Frontal cortex (tissue), 4 donors: ENCODE results near the gene CAPZB. TPM values are rescaled to one million over a fixed set of nuclear protein-coding genes. Genes with fewer than 3 reads are reported as not detected.
"Not testable (repeated sequence)": the region's sequence is repeated elsewhere in the genome, so short reads cannot be mapped to it uniquely, and the experiment has no call there.

Source experiments
- DNase-seq, 2 donors: peaks; one replicate each; pipeline ENCODE4 v3.0.0; 2012; ENCODE audit warnings: low spot score in 2 of 2
- FAIRE-seq: peaks from 2 replicates; lab custom pipeline; 2012; peaks lifted over from hg19 to GRCh38; lab: Jason Lieb, UNC
- small RNA-seq: library from RNA; depleted of rRNA; stranded (forward); fragments of <200 nt; gene quantifications from one replicate; pipeline ENCODE3, GENCODE V24; 2014
- total RNA-seq: library from RNA; depleted of rRNA; stranded (reverse); fragments of >200 nt; gene quantifications from one replicate; pipeline ENCODE4 v1.2.3, GENCODE V29; 2014
- donor health status: control.
- donor health status: control.
- donor health status: control.

The CAPZB gene
- total RNA-seq, 1 donor from 2014 or later = 47.7 TPM

DNA sequence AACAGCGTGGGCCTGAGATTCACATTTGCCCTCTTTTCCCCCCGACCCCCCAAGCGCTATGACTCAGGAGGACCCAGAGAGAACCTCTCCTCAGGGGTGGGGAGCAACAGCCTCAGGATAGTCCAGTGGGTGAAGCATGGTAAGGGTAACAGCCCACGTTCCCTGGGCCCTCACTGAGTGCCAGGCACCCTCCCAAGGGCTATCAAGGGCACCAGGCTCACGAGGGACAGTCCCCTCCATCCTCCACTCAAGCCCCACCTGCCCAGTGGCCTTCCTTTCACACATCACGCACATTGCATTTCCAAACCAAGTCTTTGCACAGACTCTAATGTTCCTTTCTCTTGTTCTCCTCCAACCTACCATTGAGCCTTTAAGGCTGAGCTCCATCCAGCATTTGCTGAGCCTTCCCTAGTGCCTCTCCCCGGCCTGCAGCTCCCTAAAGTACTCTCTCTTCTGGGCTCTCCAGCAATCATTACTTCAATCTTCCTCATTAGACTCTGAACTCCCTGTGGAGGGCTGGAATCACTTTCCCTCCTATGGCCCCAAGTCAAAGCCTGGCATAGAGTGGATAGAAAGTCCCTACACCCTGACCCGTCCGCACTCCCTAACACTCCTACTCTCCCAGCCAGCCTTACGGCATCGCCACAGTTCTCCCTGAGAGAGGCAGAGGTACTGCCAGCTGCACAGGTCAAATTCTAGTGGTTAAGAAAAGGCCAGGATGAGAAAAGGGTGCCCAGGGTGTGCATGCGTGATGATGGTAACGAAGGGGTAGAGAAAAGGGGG, 174.4 kb downstream of the CAPZB start:
- DNase-seq = no peak
- FAIRE-seq = no peak

DNA sequence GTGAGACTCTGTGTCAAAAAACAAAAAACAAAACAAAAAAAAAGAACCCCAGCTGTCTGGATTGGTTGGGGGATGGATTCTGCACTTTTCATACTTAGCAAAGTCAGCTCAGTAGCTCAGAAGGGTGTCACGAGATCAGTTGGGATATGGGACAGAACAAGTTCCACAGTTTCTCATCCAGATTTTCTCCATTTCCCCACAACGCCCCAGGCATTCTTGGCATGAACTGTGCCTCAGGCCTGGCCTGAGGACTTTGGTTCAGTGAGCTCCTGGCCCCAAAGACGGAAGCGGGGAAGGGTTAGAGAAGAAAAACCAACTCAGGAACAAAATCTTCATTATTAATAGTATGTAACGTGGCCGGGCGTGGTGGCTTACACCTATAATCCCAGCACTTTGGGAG, 175.3 kb downstream of the CAPZB start:
- DNase-seq = no peak

DNA sequence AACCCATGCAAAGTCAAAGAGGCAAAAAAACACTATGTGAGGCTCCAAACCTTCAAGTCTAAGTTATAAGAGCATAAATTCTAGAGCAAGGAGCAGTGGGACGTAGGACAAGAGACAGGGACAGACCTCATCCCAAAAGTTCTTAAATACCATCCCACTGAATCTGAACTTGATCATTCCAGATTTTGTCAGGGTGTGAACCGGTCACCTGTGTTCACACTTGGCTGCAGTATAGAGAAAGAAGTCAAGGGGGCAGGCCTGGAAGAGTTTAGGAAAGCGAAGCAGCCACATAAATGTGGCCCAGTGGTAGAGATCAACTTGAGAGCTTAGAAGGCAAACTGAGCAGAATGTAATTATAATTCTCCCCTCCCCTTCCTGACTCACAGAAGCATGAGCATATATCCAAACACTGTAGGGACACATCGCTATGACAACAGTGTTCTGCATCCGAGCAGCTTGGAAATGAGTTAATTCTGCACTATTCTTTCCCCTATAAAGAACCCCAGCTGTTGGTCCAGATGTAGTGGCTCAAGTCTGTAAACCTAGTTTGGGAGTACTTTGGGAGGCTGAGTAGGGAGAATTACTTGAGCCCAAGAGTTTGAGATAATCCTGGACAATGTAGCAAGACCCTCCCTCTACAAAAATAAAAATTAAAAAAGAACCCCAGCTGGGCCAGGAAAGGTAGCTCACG, 176.1 kb downstream of the CAPZB start:
- DNase-seq (no peak), FAIRE-seq (no peak)

More for the DNA sequence above, 175.3 kb downstream of the CAPZB start:
- FAIRE-seq = no peak

DNA sequence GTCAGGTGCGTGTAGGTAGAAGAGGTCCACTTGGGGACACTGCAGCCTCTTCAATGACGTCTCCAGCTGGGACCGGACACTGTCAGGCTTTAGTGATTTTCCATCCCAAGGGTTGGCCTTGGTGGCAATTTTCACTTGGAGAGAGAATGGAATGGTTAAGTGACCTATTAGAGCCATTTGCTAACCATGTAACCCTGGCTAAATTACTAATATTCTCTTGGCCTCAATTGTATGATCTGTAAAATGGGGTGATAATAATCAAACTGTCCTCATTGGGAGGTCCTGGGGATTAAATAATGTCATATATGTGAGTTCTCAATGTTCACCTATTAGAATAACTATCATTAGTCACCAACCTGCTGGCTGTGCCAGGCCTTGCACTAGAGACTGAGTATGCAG, 176.8 kb downstream of the CAPZB start:
- no peak for DNase-seq
- no peak for FAIRE-seq

DNA sequence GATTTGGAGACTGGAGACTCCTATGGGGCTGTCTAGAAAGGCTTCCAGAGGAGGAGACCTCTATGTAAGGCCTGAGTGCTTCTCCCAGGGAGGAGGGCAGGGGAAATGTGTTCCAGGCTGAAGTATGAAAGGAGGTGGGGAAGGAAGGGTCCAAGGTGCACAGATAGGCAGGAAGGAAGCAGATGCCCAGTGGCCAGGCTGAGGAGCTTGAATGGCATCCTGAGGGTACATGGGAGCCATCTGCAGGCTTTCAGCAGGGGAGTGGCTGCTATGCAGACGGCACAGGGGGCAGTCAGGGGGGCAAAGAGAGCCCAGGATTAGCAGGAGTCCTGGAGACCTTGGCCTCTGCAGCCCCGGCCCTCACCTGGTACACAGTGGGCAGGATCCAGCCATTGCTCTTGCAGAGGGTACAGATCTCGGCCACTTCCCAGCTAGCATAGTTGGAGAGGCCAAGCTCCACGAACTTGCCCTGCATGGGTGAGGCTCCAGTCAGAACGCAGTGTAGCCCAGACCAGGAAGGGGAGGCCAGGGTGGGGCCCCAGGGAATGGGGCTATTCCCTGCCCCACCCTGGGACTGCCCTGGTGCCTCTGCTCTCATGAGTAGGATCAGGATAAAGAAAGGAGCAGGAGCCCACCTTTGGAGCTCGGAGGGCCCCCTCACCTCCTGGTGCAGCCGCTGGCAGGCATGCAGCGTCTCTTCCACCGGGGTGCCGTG, 177.4 kb downstream of the CAPZB start:
- FAIRE-seq (no peak), DNase-seq (no peak)

DNA sequence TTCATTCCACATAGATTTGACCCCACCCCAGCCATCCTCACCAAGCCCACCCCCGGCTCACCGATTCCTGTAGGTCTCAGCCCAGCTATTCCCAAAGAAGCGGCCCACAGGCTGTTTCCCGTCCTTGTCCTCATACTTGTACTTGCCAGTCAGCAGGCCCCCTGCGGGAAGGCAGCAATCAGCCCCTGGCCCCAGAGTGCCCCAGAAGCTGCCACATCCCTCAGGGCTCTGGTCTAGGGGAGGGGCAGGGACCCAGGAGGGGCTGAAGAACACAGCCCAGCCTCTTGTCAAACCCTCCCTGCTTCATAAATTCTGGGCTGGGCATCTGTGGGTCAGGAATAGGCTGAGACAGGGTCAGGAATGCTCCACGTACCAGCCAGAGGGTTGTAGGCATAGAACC, 178.4 kb downstream of the CAPZB start:
- DNase-seq (no peak), FAIRE-seq (no peak)

DNA sequence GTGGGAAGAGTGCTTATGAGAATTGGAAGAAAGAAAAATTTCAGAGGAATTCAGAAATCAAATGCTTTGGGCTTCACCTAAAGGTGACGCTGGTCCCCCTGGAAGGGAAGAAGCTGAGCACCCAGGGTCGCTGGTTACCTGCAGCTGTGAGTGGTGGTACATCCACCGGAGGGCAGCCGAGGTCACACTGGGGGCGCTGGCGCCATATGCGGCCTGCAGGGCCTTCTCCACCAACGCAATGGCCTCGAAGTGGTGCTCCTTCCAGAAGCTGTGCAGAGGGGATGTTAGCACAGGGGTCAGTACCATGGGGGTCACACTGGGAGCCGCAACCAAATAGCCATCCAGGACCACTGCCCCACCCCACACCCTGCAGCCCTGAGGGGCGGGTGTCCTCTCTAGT, 179.5 kb downstream of the CAPZB start:
- FAIRE-seq = no peak
- no peak for DNase-seq

DNA sequence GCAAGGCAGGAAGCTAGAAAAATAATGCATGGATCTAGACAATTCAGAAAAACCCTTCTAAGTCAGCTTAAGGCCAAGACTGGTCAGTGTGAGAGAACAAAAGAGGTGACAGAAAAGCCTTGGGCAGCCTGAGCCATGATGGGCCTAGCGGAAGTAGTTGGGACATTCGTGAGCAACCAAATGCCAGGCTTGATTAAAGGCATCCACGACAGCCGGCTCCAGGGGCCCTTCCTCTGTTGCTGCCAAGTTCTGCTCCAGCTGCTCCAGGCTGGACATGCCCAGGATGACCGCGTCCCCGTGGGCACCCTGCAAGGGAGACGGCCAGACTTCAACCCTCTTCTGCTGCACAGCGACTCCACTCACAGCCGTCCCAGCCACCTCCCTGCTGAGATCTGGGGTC, 181.3 kb downstream of the CAPZB start:
- DNase-seq, FAIRE-seq: not testable (repeated sequence)

DNA sequence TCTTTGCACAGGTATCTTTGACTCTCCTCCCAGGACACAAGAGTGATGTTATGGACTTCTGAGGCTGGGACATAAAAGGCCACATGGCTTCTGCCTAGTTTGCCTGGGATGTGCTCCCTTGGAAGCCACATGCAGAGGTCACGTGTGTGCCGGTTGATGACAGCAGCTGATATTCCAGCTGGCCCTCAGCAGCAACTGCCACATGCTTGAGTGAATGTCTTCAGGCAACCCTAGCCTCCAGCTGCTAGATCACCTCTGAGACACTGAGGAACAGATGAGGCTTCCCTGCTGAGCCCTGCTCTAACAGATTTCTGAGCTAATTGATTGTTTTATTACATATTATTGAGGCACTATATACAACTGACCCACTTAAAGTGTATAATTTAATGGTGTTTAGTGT, 185.1 kb downstream of the CAPZB start:
- no peak for DNase-seq
- no peak for FAIRE-seq

DNA sequence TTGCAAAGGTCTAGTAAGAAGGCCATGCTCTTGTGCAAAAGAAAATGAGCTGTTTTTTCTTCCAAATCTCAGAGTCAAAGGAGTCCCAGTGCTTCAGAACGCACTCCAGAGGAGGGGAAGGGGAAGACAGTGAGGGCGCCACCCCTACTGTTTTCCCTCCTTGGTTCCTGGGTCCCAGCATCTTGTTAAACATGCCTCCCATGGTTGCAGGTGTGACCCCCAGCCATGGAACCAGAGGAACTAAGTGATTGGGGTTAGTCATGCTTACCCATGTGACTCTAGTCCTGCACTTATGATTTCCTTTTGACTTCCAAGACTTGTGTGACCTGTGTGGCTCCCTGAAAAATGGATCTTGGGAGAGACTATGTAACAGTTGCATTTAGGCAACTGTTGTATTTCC, 190.7 kb downstream of the CAPZB start:
- FAIRE-seq (no peak), DNase-seq (no peak)

DNA sequence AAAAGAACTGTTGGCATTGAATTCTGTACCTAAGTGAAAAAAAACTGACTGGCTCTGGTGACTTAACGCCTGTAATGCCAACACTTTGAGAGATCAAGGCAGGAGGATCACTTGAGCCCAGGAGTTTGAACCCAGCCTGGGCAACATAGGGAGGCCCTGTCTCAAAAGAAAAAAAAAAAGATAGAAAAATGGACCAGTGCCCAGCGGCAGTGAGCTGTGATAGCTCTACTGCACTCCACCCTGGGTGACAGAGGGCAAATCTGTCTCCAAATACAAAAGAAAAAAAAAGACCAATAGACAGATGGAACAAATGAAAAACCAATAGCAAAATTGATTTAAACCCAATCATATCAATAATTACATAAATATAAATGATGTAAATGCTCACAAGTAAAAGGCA, 196.1 kb downstream of the CAPZB start:
- FAIRE-seq = no peak

More for the DNA sequence above, 196.1 kb downstream of the CAPZB start:
- DNase-seq = no peak

Small RNAs within 50 kb of the gene (small RNA-seq; reads per million reads assigned to genes)
- not detected for gene RN7SL277P
- not detected for gene RNU4-28P
- not detected for gene RNU6-1099P

Other genes with a start within 250 kb of the CAPZB start
- gene EMC1, start 234.0 kb downstream of the CAPZB start, total RNA-seq = 75.0 TPM
- gene MRTO4, start 233.7 kb downstream of the CAPZB start, total RNA-seq = 31.8 TPM
- gene AKR7A3, start 196.8 kb downstream of the CAPZB start, total RNA-seq = 1.2 TPM
- gene AKR7A2, start 173.4 kb downstream of the CAPZB start, total RNA-seq = 21.6 TPM
- 17.9 TPM for gene SLC66A1, start 173.2 kb downstream of the CAPZB start, total RNA-seq
- gene NBL1, start 158.8 kb upstream of the CAPZB start, total RNA-seq = 33.0 TPM
- gene HTR6, start 179.3 kb upstream of the CAPZB start, total RNA-seq = 0.41 TPM